ENCODE measurements around the gene C19orf53.

Gene C19orf53

GRCh38 chr19:13826652-13827235 is 52.5 kb downstream of the C19orf53 start:
- no peak overlapping the region for H3K9ac ChIP-seq (ENCODE audit: low read depth, low read length, poor library complexity, severe bottlenecking)
- no peaks in the 10 kb centered on the region for H3K9me3 ChIP-seq (ENCODE audit: insufficient read depth, low read depth, low read length)
- H3K9me2 ChIP-seq (replicated peaks; ENCODE audit: low read depth, low read length) = no peaks in the 10 kb centered on the region
- H2AFZ ChIP-seq (ENCODE audit: low read length) = no peak overlapping the region
- H3F3A ChIP-seq (ENCODE audit: low read depth) = no peaks in the 10 kb centered on the region
- TF ChIP-seq EZH2phosphoT487 (IDR thresholded peaks at IDR 0.05; ENCODE audit: borderline replicate concordance) (no peak), CTCF (conservative IDR thresholded peaks at IDR 0.05; ENCODE audit: low read length) (no peak)
- H3K79me2 ChIP-seq (ENCODE audit: insufficient read depth, low read length) = no peaks in the 10 kb centered on the region
- H3K4me1 ChIP-seq (ENCODE audit: insufficient read depth, low read length, poor library complexity, severe bottlenecking) = peaks cover 3% of the 10 kb centered on the region
- no peaks in the 10 kb centered on the region for H4K20me1 ChIP-seq (ENCODE audit: insufficient read depth, low read length, poor library complexity, severe bottlenecking)
- H3K36me3 ChIP-seq (ENCODE audit: insufficient read depth, low read length) = no peaks in the 10 kb centered on the region
- no peak overlapping the region for H3K4me2 ChIP-seq (ENCODE audit: low read depth, low read length, poor library complexity, severe bottlenecking)
- no peaks in the 10 kb centered on the region for H3K27me3 ChIP-seq (ENCODE audit: insufficient read depth, low read length, poor library complexity, severe bottlenecking)
- H3K4me3 ChIP-seq (ENCODE audit: low read length, poor library complexity, severe bottlenecking) = no peak overlapping the region

GRCh38 chr19:13827656-13828055 is 53.4 kb downstream of the C19orf53 start:
- Histone ChIP-seq H4K20me1 (ENCODE audit: insufficient read depth, low read length, poor library complexity, severe bottlenecking) (no peaks in the 10 kb centered on the region), H3K4me1 (ENCODE audit: insufficient read depth, low read length, poor library complexity, severe bottlenecking) (peaks cover 3% of the 10 kb centered on the region), H3K9ac (ENCODE audit: low read depth, low read length, poor library complexity, severe bottlenecking) (no peak overlapping the region), H3K27me3 (ENCODE audit: insufficient read depth, low read length, poor library complexity, severe bottlenecking) (no peaks in the 10 kb centered on the region), H3K4me2 (ENCODE audit: low read depth, low read length, poor library complexity, severe bottlenecking) (no peak overlapping the region), H3K4me3 (ENCODE audit: low read length, poor library complexity, severe bottlenecking) (no peak overlapping the region), H3K79me2 (ENCODE audit: insufficient read depth, low read length) (no peaks in the 10 kb centered on the region), H2AFZ (ENCODE audit: low read length) (no peak overlapping the region), H3K9me3 (ENCODE audit: insufficient read depth, low read depth, low read length) (no peaks in the 10 kb centered on the region), H3K36me3 (ENCODE audit: insufficient read depth, low read length) (no peaks in the 10 kb centered on the region), H3F3A (ENCODE audit: low read depth) (no peaks in the 10 kb centered on the region), H3K9me2 (replicated peaks; ENCODE audit: low read depth, low read length) (no peaks in the 10 kb centered on the region)
- TF ChIP-seq CTCF (conservative IDR thresholded peaks at IDR 0.05; ENCODE audit: low read length) (no peak), EZH2phosphoT487 (IDR thresholded peaks at IDR 0.05; ENCODE audit: borderline replicate concordance) (no peak)

Data from Loucy (cell line).